Neural progenitor cell (in vitro differentiated cells): ENCODE results near the gene SLAMF6.

Source experiments
- EZH2 ChIP-seq: fragments of 200-600 bp; sonication (generic); IDR thresholded peaks from 2 replicates; pipeline ENCODE4 v1.6.1; 2017; ENCODE audit warnings: antibody characterized with exemption, mild to moderate bottlenecking, moderate library complexity
- EZH2phosphoT487 ChIP-seq: fragments of 200-600 bp; sonication (generic); IDR thresholded peaks from 2 replicates; pipeline ENCODE4 v1.6.1; 2017; ENCODE audit warnings: antibody characterized with exemption
- TF ChIP-seq, protein P1 (sequence below): fragments of 200-600 bp; sonication (generic); IDR thresholded peaks from 2 replicates; pipeline ENCODE4 v1.5.1; 2017; ENCODE audit warnings: antibody characterized with exemption, mild to moderate bottlenecking

DNA sequence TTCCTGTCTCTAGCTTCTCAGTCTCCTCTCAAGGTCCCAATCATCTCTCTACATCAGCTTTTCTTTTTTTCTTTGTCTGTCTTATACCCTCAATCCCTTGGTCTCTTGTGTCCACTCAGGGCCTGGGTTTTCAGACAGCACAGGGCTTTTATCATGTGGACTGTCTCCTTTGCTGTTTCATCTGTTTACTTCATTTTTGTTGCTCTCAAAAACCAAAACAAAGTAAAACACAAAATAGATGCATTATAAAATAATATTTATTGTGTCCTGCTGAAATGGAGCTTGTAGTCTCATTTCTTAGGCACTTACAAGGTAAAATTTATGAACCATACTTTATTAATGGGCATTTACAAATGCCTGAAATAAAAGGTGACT lies 17.8 kb upstream of the SLAMF6 start:
- TF ChIP-seq, protein P1, sequence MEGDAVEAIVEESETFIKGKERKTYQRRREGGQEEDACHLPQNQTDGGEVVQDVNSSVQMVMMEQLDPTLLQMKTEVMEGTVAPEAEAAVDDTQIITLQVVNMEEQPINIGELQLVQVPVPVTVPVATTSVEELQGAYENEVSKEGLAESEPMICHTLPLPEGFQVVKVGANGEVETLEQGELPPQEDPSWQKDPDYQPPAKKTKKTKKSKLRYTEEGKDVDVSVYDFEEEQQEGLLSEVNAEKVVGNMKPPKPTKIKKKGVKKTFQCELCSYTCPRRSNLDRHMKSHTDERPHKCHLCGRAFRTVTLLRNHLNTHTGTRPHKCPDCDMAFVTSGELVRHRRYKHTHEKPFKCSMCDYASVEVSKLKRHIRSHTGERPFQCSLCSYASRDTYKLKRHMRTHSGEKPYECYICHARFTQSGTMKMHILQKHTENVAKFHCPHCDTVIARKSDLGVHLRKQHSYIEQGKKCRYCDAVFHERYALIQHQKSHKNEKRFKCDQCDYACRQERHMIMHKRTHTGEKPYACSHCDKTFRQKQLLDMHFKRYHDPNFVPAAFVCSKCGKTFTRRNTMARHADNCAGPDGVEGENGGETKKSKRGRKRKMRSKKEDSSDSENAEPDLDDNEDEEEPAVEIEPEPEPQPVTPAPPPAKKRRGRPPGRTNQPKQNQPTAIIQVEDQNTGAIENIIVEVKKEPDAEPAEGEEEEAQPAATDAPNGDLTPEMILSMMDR = no peak
- TF ChIP-seq EZH2 = no peak
- no peak for TF ChIP-seq EZH2phosphoT487
